ENCODE measurements around the gene MTX1.
"Not testable (repeated sequence)": the region's sequence is repeated elsewhere in the genome, so short reads cannot be mapped to it uniquely, and the experiment has no call there.

Gene MTX1

GRCh38 chr1:155167166-155168104, 41.1 kb upstream of the MTX1 start:
- Histone ChIP-seq H3K27me3 (ENCODE audit: insufficient read depth, low read length, poor library complexity, severe bottlenecking) (no peaks in the 10 kb centered on the region), H3K4me2 (ENCODE audit: low read depth, low read length, poor library complexity, severe bottlenecking) (peak overlapping the region; percentile 88), H3K4me3 (ENCODE audit: low read length, poor library complexity, severe bottlenecking) (peak overlapping the region; percentile 37), H3K9me3 (ENCODE audit: insufficient read depth, low read depth, low read length) (no peaks in the 10 kb centered on the region), H2AFZ (ENCODE audit: low read length) (peak overlapping the region; percentile 61), H3F3A (ENCODE audit: low read depth) (no peaks in the 10 kb centered on the region), H3K36me3 (ENCODE audit: insufficient read depth, low read length) (no peaks in the 10 kb centered on the region), H3K4me1 (ENCODE audit: insufficient read depth, low read length, poor library complexity, severe bottlenecking) (peaks cover 10% of the 10 kb centered on the region), H4K20me1 (ENCODE audit: insufficient read depth, low read length, poor library complexity, severe bottlenecking) (no peaks in the 10 kb centered on the region), H3K79me2 (ENCODE audit: insufficient read depth, low read length) (peaks cover 17% of the 10 kb centered on the region), H3K9me2 (replicated peaks; ENCODE audit: low read depth, low read length) (no peaks in the 10 kb centered on the region), H3K9ac (ENCODE audit: low read depth, low read length, poor library complexity, severe bottlenecking) (no peak overlapping the region)
- TF ChIP-seq EZH2phosphoT487 (IDR thresholded peaks at IDR 0.05; ENCODE audit: borderline replicate concordance): no peak
- peak; percentile 92 for TF ChIP-seq CTCF (conservative IDR thresholded peaks at IDR 0.05; ENCODE audit: low read length)

- H3F3A ChIP-seq (ENCODE audit: low read depth); H3K27me3 ChIP-seq (ENCODE audit: insufficient read depth, low read length, poor library complexity, severe bottlenecking); H4K20me1 ChIP-seq (ENCODE audit: insufficient read depth, low read length, poor library complexity, severe bottlenecking); H3K4me3 ChIP-seq (ENCODE audit: low read length, poor library complexity, severe bottlenecking); H3K9ac ChIP-seq (ENCODE audit: low read depth, low read length, poor library complexity, severe bottlenecking); H3K9me2 ChIP-seq (replicated peaks; ENCODE audit: low read depth, low read length); H3K36me3 ChIP-seq (ENCODE audit: insufficient read depth, low read length); H3K9me3 ChIP-seq (ENCODE audit: insufficient read depth, low read depth, low read length); H2AFZ ChIP-seq (ENCODE audit: low read length): not testable (repeated sequence)
- Histone ChIP-seq H3K4me1 (ENCODE audit: insufficient read depth, low read length, poor library complexity, severe bottlenecking) (peaks cover 12% of the 10 kb centered on the region), H3K4me2 (ENCODE audit: low read depth, low read length, poor library complexity, severe bottlenecking) (peak overlapping the region; percentile 88), H3K79me2 (ENCODE audit: insufficient read depth, low read length) (peaks cover 19% of the 10 kb centered on the region)
Measured at GRCh38 chr1:155168105-155168445, 40.4 kb upstream of the MTX1 start.

GRCh38 chr1:155168456-155169210, 39.9 kb upstream of the MTX1 start:
- Histone ChIP-seq H4K20me1 (ENCODE audit: insufficient read depth, low read length, poor library complexity, severe bottlenecking) (no peaks in the 10 kb centered on the region), H3K4me1 (ENCODE audit: insufficient read depth, low read length, poor library complexity, severe bottlenecking) (peaks cover 12% of the 10 kb centered on the region), H3K9ac (ENCODE audit: low read depth, low read length, poor library complexity, severe bottlenecking) (no peak overlapping the region), H3K27me3 (ENCODE audit: insufficient read depth, low read length, poor library complexity, severe bottlenecking) (no peaks in the 10 kb centered on the region), H3K9me3 (ENCODE audit: insufficient read depth, low read depth, low read length) (no peaks in the 10 kb centered on the region), H3K9me2 (replicated peaks; ENCODE audit: low read depth, low read length) (no peaks in the 10 kb centered on the region), H3K36me3 (ENCODE audit: insufficient read depth, low read length) (no peaks in the 10 kb centered on the region), H3K4me3 (ENCODE audit: low read length, poor library complexity, severe bottlenecking) (no peak overlapping the region), H3K79me2 (ENCODE audit: insufficient read depth, low read length) (peaks cover 19% of the 10 kb centered on the region), H3F3A (ENCODE audit: low read depth) (no peaks in the 10 kb centered on the region), H2AFZ (ENCODE audit: low read length) (no peak overlapping the region), H3K4me2 (ENCODE audit: low read depth, low read length, poor library complexity, severe bottlenecking) (no peak overlapping the region)
- no peak for TF ChIP-seq EZH2phosphoT487 (IDR thresholded peaks at IDR 0.05; ENCODE audit: borderline replicate concordance)
- no peak for TF ChIP-seq CTCF (conservative IDR thresholded peaks at IDR 0.05; ENCODE audit: low read length)
